ENCODE measurements around the gene ZNF747. TPM values are rescaled to one million over a fixed set of nuclear protein-coding genes. Genes with fewer than 3 reads are reported as not detected.

The ZNF747 gene
- total and polyA plus RNA-seq, 2 donors (not counting 3 experiments of a cell fraction or from before 2014, with no cell fraction given), result 6.4 to 7.2 TPM

DNA sequence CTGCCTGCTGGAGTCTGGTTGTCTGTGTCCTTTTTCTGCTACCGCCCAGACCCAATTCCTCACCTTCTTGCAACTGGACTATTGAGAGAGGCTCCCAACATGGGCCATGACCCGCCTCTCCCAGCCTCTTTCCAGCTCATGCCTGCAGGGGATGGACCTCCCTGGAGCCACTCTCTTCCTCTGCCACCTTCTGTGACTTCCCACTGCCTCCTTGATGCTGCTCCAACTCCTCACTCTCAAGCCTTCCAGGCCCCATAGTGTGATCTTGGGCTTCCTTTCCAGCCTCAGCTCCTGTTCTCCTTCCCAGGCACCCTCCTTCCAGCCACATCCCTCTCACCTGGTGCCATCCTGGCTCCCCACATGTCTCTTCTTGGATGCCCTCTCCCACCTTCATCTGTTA is 19.4 kb downstream of the ZNF747 start:
- FAIRE-seq (no peak), DNase-seq (ENCODE audit: low read depth, low spot score) (no peak)
- dilution Hi-C loops (cut with MboI; ENCODE audit: extremely low pct_ligation_motif_present, low sequenced_read_pairs), result no loop called here
- Histone ChIP-seq H3K4me3 (replicated peaks in 1 of 3; ENCODE audit: insufficient read depth in 1 of 3, low read depth in 1 of 3, low read length in 3 of 3) (no peak overlapping the region), H3K9me1 (replicated peaks; ENCODE audit: control insufficient read depth, extremely low read depth, insufficient read depth, low read length) (no peaks in the 10 kb centered on the region), H3K4me2 (ENCODE audit: insufficient read depth, low read length) (no peak overlapping the region), H3K79me2 (ENCODE audit: control insufficient read depth, insufficient read depth, low read length) (no peaks in the 10 kb centered on the region), H3K4me1 (ENCODE audit: control insufficient read depth, extremely low read depth, insufficient read depth, low read length) (no peaks in the 10 kb centered on the region), H2AFZ (ENCODE audit: low read depth, low read length) (no peak overlapping the region), H4K20me1 (replicated peaks; ENCODE audit: control insufficient read depth, extremely low read depth, insufficient read depth, low read length) (no peaks in the 10 kb centered on the region), H3K36me3 (ENCODE audit: control insufficient read depth in 2 of 2, extremely low read depth in 1 of 2, insufficient read depth in 2 of 2, low read length in 2 of 2) (no peaks in the 10 kb centered on the region), H3K27me3 (ENCODE audit: control insufficient read depth in 2 of 2, insufficient read depth in 2 of 2, low read length in 2 of 2) (peaks cover 0 to 7% of the 10 kb centered on the region in 2 experiments), H3K9ac (replicated peaks; ENCODE audit: extremely low read depth, insufficient read depth, low read length) (no peak overlapping the region), H3K9me3 (replicated peaks; ENCODE audit: control insufficient read depth, insufficient read depth, low read length) (no peaks in the 10 kb centered on the region), H3K27ac (ENCODE audit: insufficient read depth, low read depth, low read length) (no peak overlapping the region)
- TF ChIP-seq, protein P1, sequence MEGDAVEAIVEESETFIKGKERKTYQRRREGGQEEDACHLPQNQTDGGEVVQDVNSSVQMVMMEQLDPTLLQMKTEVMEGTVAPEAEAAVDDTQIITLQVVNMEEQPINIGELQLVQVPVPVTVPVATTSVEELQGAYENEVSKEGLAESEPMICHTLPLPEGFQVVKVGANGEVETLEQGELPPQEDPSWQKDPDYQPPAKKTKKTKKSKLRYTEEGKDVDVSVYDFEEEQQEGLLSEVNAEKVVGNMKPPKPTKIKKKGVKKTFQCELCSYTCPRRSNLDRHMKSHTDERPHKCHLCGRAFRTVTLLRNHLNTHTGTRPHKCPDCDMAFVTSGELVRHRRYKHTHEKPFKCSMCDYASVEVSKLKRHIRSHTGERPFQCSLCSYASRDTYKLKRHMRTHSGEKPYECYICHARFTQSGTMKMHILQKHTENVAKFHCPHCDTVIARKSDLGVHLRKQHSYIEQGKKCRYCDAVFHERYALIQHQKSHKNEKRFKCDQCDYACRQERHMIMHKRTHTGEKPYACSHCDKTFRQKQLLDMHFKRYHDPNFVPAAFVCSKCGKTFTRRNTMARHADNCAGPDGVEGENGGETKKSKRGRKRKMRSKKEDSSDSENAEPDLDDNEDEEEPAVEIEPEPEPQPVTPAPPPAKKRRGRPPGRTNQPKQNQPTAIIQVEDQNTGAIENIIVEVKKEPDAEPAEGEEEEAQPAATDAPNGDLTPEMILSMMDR (IDR thresholded peaks at IDR 0.05; ENCODE audit: extremely low read depth in 1 of 2, insufficient read depth in 1 of 2, low read depth in 1 of 2, low read length in 2 of 2), result no peak
- TF ChIP-seq POLR2A (IDR thresholded peaks at IDR 0.05; ENCODE audit: low read depth, low read length) (no peak), GATA2 (IDR thresholded peaks at IDR 0.05; ENCODE audit: insufficient read depth, insufficient read length, low read depth, low read length) (no peak), EZH2 (IDR thresholded peaks at IDR 0.05; ENCODE audit: borderline replicate concordance, low read depth, low read length, severe bottlenecking) (no peak), JUN (IDR thresholded peaks at IDR 0.05; ENCODE audit: borderline replicate concordance, insufficient read depth, insufficient read length, low read depth) (no peak), MYC (IDR thresholded peaks at IDR 0.05; ENCODE audit: low read depth, low read length) (no peak), POLR2AphosphoS5 (IDR thresholded peaks at IDR 0.05; ENCODE audit: insufficient read depth, low read depth, low read length) (no peak), FOS (IDR thresholded peaks at IDR 0.05; ENCODE audit: borderline replicate concordance, insufficient read depth, low read length) (no peak)
- TF ChIP-seq, protein P2, sequence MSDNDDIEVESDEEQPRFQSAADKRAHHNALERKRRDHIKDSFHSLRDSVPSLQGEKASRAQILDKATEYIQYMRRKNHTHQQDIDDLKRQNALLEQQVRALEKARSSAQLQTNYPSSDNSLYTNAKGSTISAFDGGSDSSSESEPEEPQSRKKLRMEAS (IDR thresholded peaks at IDR 0.05; ENCODE audit: insufficient read depth, insufficient read length), result no peak
- no TSS peak for BruUV-seq (replicated peaks)
- POLR2A ChIA-PET, result no interaction called here
- intact Hi-C loops (cut with micrococcal nuclease), result loop anchor here (5.0 kb wide), 1 partner anchor 58 kb away; no protein-coding TSS in a partner anchor
- CTCF ChIA-PET, result interaction anchor here (1.4 kb wide), 1 partner anchor 83 kb away, joined by 3 read pairs; no protein-coding TSS in a partner anchor
